GM23248 (cell line): ENCODE data around the gene BLOC1S3. TPM values are rescaled to one million over a fixed set of nuclear protein-coding genes. Genes with fewer than 3 reads are reported as not detected.

Source experiments
- DNase-seq: peaks from one replicate; pipeline ENCODE4 v3.0.0-alpha.2; 2015
- H2AFZ ChIP-seq: fragments of 200-600 bp; sonication (generic); 2 replicates; pipeline ENCODE4 v1.6.1; 2016; ENCODE audit warnings: antibody characterized with exemption
- H3F3A ChIP-seq: fragments of 200-600 bp; sonication (generic); 2 replicates; pipeline ENCODE4 v1.6.1; 2016; ENCODE audit warnings: mild to moderate bottlenecking, antibody characterized with exemption, mixed run types; ENCODE audit not compliant: insufficient read depth
- H3K27ac ChIP-seq: fragments of 200-600 bp; sonication (generic); 2 replicates; pipeline ENCODE4 v1.5.1; 2016; ENCODE audit warnings: mild to moderate bottlenecking
- H3K27me3 ChIP-seq: fragments of 200-600 bp; sonication (generic); replicated peaks from 2 replicates; pipeline ENCODE4 v1.6.1; 2016; ENCODE audit warnings: mild to moderate bottlenecking; ENCODE audit not compliant: insufficient read depth
- H3K36me3 ChIP-seq: fragments of 200-600 bp; sonication (generic); 2 replicates; pipeline ENCODE4 v1.6.1; 2016; ENCODE audit warnings: low read depth, mild to moderate bottlenecking
- H3K4me1 ChIP-seq: fragments of 200-600 bp; sonication (generic); 2 replicates; pipeline ENCODE4 v1.6.1; 2016; ENCODE audit warnings: mild to moderate bottlenecking; ENCODE audit not compliant: insufficient read depth
- H3K4me2 ChIP-seq: fragments of 200-600 bp; sonication (generic); one replicate; pipeline ENCODE4 v1.6.1; 2016; ENCODE audit warnings: mild to moderate bottlenecking; ENCODE audit not compliant: unreplicated experiment
- H3K4me3 ChIP-seq: fragments of 200-600 bp; sonication (generic); 2 replicates; pipeline ENCODE4 v1.5.1; 2016; ENCODE audit warnings: mild to moderate bottlenecking
- H3K79me2 ChIP-seq: fragments of 200-600 bp; sonication (generic); 2 replicates; pipeline ENCODE4 v1.6.1; 2016; ENCODE audit warnings: mild to moderate bottlenecking; ENCODE audit not compliant: insufficient read depth
- H3K9ac ChIP-seq: fragments of 200-600 bp; sonication (generic); 2 replicates; pipeline ENCODE4 v1.6.1; 2016; ENCODE audit warnings: mild to moderate bottlenecking
- H3K9me2 ChIP-seq: fragments of 200-600 bp; sonication (generic); 2 replicates; pipeline ENCODE4 v1.6.1; 2016; ENCODE audit warnings: mixed run types, mild to moderate bottlenecking, moderate library complexity; ENCODE audit not compliant: insufficient read depth
- H3K9me3 ChIP-seq: fragments of 200-600 bp; sonication (generic); one replicate; pipeline ENCODE4 v1.6.1; 2017; ENCODE audit warnings: low read depth
- H4K20me1 ChIP-seq: fragments of 200-600 bp; sonication (generic); 2 replicates; pipeline ENCODE4 v1.6.0; 2016; ENCODE audit not compliant: insufficient read depth
- EZH2 ChIP-seq: fragments of 200-600 bp; sonication (generic); IDR thresholded peaks from 2 replicates; pipeline ENCODE4 v1.6.1; 2018; ENCODE audit warnings: antibody characterized with exemption, mild to moderate bottlenecking; ENCODE audit not compliant: insufficient read depth, poor library complexity, severe bottlenecking
- EZH2phosphoT487 ChIP-seq: fragments of 200-600 bp; sonication (generic); IDR thresholded peaks from 2 replicates; pipeline ENCODE4 v1.6.1; 2018; ENCODE audit warnings: antibody characterized with exemption, moderate library complexity, mild to moderate bottlenecking, low read depth; ENCODE audit not compliant: insufficient read depth
- WGBS, 2 experiments: methylation state at CpG; one replicate each; pipeline ENCODE4 v1.1.6; 2015 to 2017; ENCODE audit warnings: low lambda C conversion rate in 2 of 2, low coverage in 1 of 2; ENCODE audit errors: missing lambda C conversion rate in 2 of 2; 5-methylcytosine and 5-hydroxymethylcytosine counted together
- in situ Hi-C: fragments of 300-500 bp; cut with MboI; formaldehyde crosslinking; loops from 2 replicates; pipeline ENCODE4 v1.15.0; 2020
- polyA plus RNA-seq: library from polyadenylated mRNA; unstranded; fragments of >200 nt; fragmentation: Nextera tagmentation; extraction: Ambion mirVana; gene quantifications from 2 replicates; pipeline ENCODE4 v1.2.1, GENCODE V29; 2016
- total RNA-seq: library from RNA; depleted of rRNA; stranded (reverse); fragments of >200 nt; shearing (Covaris generic); gene quantifications from 2 replicates; pipeline ENCODE4 v1.2.3, GENCODE V29; 2014

The BLOC1S3 gene
- total and polyA plus RNA-seq, 2 experiments from 2014 or later: 4.3 to 7.2 TPM

DNA sequence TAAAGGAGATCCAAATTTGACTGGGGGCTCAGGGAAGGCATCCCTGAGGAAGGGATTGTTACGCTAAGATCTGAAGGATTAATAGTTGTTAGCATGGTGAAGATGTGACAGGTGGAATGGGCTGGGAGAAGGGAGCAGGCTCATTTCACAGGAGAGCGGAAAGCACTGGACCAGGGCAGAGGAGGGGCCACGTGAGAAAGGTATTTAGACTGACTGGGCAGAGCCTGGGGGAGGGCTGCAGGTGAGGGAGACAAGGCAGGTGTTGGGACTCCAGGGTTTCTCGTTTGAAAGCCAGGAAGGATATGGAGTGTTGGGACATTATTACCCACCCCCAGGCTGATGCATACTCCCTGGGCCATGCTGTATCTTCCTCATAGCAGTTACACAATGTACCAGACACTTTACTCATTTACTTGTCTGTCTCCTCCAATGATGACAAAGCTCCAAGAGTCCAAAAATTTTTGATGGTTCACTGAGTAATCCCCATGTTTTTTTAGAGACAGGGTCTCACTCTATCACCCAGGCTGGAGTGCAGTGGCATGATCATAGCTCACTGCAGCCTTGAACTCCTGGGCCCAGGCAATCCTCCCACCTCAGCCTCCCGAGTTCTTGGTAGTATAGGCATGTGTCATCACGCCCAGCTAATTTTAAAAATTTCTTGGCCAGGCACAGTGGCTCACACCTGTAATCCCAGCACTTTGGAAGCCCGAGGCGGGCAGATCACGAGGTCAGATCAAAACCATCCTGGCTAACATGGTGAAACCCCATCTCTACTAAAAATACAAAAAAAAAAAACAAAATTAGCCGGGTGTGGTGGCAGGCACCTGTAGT is 2.9 kb upstream of the BLOC1S3 start:
- Histone ChIP-seq H2AFZ (no peak overlapping the region), H3K27ac (no peak overlapping the region), H3K4me3 (no peak overlapping the region), H3K36me3 (no peaks in the 10 kb centered on the region), H3K27me3 (no peaks in the 10 kb centered on the region), H3K9ac (no peak overlapping the region), H3K4me1 (0 out of 2 replicates have a peak, but pooled peaks cover 13% of the 10 kb centered on the region), H3K4me2 (no peak overlapping the region), H4K20me1 (no peaks in the 10 kb centered on the region), H3K79me2 (peaks cover 12% of the 10 kb centered on the region), H3F3A (peaks cover 18% of the 10 kb centered on the region; the same call in 1 of the 2 replicates), H3K9me3 (no peaks in the 10 kb centered on the region), H3K9me2 (no peaks in the 10 kb centered on the region)
- no peak for TF ChIP-seq EZH2
- in situ Hi-C loops: no loop called here
- DNase-seq: peak; percentile 71
- 60% methylated on average over 10 of the region's 10 CpGs for WGBS, 2 experiments

DNA sequence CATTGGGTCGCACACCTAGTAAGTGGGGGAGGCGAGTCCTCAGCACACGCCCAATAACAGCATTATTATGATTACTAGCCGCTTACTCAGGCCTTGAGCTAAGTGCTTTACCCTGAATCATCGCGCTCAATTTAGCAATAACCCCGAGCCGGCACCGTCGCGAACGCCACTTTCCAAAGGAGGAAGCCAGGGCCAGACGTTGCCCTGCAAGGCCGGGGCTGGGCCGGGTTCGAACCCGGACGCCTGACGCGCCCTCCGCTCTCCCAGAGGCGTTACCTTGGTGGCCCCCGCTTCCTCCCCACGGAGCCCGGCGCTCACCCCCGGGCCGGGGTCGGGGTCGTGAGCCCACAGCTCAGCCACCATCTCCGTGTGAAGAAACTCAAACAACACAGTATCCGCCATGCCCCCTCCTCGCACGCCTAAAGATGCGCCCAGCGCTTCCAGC is 745 bp upstream of the BLOC1S3 start, which contains the start of gene TRAPPC6A:
Gene TRAPPC6A (minus strand): TSS at position 421 of the 445 bp plus-strand sequence. CDS start 19 bp downstream, at position 402.
- in situ Hi-C loops: no loop called here
- H2AFZ ChIP-seq: peak within 1 kb of the TSS; percentile 68

GRCh38 chr19:45179072-45179891 is 698 bp downstream of the BLOC1S3 start:
- Histone ChIP-seq H3K27me3 (no peaks in the 10 kb centered on the region), H2AFZ (peak overlapping the region; percentile 68), H3K9me3 (no peaks in the 10 kb centered on the region), H3K4me1 (0 out of 2 replicates have a peak, but pooled peaks cover 13% of the 10 kb centered on the region), H3K36me3 (no peaks in the 10 kb centered on the region), H3K27ac (peak overlapping the region; percentile 88), H3F3A (peaks cover 14% of the 10 kb centered on the region; the same call in 1 of the 2 replicates), H4K20me1 (no peaks in the 10 kb centered on the region), H3K9me2 (no peaks in the 10 kb centered on the region), H3K79me2 (peaks cover 28% of the 10 kb centered on the region), H3K9ac (peak overlapping the region; percentile 94), H3K4me2 (peak overlapping the region; percentile 85), H3K4me3 (peak overlapping the region; percentile 90)
- in situ Hi-C loops: no loop called here
- 1 to 2% methylated on average over 80 to 96 of the region's 97 CpGs for WGBS, 2 experiments
- DNase-seq: peak; percentile 81
- TF ChIP-seq EZH2phosphoT487: no peak

More for the DNA sequence above, 745 bp upstream of the BLOC1S3 start, which contains the start of gene TRAPPC6A:
- H3K27me3 ChIP-seq: no peaks in the 10 kb centered on the region
- H3K9me3 ChIP-seq: no peaks in the 10 kb centered on the region
- 0 out of 2 replicates have a peak, but pooled peaks cover 13% of the 10 kb centered on the region for H3K4me1 ChIP-seq
- TF ChIP-seq EZH2phosphoT487: no peak
- DNase-seq: peak; percentile 97
- H3K9me2 ChIP-seq: no peaks in the 10 kb centered on the region
- H3K9ac ChIP-seq: peak within 1 kb of the TSS; percentile 97
- peaks cover 28% of the 10 kb centered on the region for H3K79me2 ChIP-seq
- no peaks in the 10 kb centered on the region for H3K36me3 ChIP-seq
- peak within 1 kb of the TSS; percentile 87 for H3K4me2 ChIP-seq
- H3F3A ChIP-seq: peaks cover 14% of the 10 kb centered on the region; the same call in 1 of the 2 replicates
- 1 to 2% methylated on average over 36 of the region's 36 CpGs for WGBS, 2 experiments
- peak within 1 kb of the TSS; percentile 100 for H3K27ac ChIP-seq
- peak within 1 kb of the TSS; percentile 90 for H3K4me3 ChIP-seq
- H4K20me1 ChIP-seq: no peaks in the 10 kb centered on the region

- Histone ChIP-seq H4K20me1 (no peaks in the 10 kb centered on the region), H3F3A (peaks cover 14% of the 10 kb centered on the region; the same call in 1 of the 2 replicates), H3K36me3 (no peaks in the 10 kb centered on the region), H3K4me3 (peak overlapping the region; percentile 90), H3K27ac (peak overlapping the region; percentile 88), H3K79me2 (peaks cover 28% of the 10 kb centered on the region), H3K27me3 (no peaks in the 10 kb centered on the region), H3K9me3 (no peaks in the 10 kb centered on the region), H3K9me2 (no peaks in the 10 kb centered on the region), H3K4me1 (0 out of 2 replicates have a peak, but pooled peaks cover 13% of the 10 kb centered on the region), H2AFZ (peak overlapping the region; percentile 68), H3K4me2 (peak overlapping the region; percentile 85), H3K9ac (peak overlapping the region; percentile 94)
- in situ Hi-C loops: no loop called here
- 38 to 40% methylated on average over 9 of the region's 9 CpGs for WGBS, 2 experiments
- TF ChIP-seq EZH2 (no peak), EZH2phosphoT487 (no peak)
- no peak for DNase-seq
These were observed 1.3 kb downstream of the BLOC1S3 start for GRCh38 chr19:45179892-45180370.
